ENCODE measurements around the gene SH2D3C. TPM values are rescaled to one million over a fixed set of nuclear protein-coding genes. Genes with fewer than 3 reads are reported as not detected.
A peak's percentile ranks its signal among the peaks of the same experiment; 100 is the strongest.

Gene SH2D3C
- total RNA-seq, 1 donor from 2014 or later: 59.4 TPM

DNA sequence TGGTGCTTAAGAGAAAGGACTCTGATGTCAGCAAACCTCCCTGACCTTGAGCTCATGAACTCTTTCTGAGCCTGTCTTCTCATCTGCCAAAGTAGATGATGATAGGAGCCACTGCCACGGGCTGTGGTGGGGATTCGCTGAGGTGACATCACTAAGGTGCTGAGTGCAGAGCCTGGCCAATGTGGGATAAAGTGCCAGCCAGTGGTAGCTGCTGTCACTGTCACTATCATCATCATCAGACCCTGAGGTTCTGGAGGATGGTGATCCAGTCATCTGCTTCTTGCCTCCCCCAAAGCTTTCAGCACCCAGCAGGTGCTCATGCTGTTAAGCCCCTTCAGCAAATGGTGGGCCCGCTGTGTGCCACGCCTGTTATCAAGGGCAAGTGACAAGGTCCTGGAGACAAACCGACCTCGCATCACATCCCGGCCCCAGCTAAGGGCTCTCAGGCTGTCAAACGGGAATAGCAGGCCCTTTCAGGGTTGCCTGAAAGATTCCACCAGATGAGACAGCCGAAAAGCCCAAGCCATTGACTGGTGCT is 30.6 kb upstream of the SH2D3C start:
- no peak for TF ChIP-seq CTCF (IDR thresholded peaks at IDR 0.05)
- Histone ChIP-seq H3K4me3 (peak overlapping the region; percentile 19), H3K27ac (no peak overlapping the region), H3K27me3 (ENCODE audit: low read depth) (no peaks in the 10 kb centered on the region), H3K36me3 (peaks cover 90% of the 10 kb centered on the region), H3K4me1 (peaks cover 29% of the 10 kb centered on the region), H3K9me3 (no peaks in the 10 kb centered on the region)
- DNase-seq (no peak), ATAC-seq (no peak)
- intact Hi-C loops (cut with DNase I): no loop called here

DNA sequence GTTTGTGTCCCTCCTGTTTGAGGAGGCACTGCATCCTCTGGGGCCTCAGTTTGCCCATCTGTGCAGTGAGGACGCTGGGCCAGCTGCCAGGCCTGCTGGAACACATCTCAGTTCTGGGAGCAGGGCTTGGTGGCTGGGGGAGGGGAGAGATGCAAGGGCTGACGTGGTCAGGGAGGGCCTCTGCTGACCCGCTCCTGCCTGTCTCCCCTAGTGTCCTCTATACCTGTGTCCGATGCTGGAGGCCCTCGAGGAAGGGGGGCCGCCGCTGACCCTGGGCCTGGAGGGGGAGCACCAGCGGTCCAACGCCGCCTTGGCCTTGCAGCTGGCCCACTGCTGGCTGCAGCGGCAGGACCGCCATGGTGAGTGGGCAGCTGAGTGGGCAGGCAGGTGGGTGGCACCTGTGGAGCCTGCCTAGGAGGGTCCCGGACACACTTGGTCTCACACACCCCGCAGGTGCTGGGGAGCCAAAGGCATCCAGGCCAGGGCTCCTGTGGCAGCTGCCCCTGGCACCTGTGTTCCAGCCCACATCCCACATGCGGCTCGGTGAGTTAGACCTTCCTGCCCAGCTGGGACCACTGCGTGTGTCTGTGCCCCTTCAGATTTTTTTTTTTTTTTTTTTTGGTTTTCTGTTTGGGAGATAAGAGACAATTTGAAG is 30.0 kb upstream of the SH2D3C start:
- Histone ChIP-seq H3K9me3 (no peaks in the 10 kb centered on the region), H3K36me3 (peaks cover 84% of the 10 kb centered on the region), H3K4me1 (peaks cover 35% of the 10 kb centered on the region), H3K27me3 (ENCODE audit: low read depth) (no peaks in the 10 kb centered on the region), H3K27ac (no peak overlapping the region), H3K4me3 (no peak overlapping the region)
- DNase-seq: no peak
- intact Hi-C loops (cut with DNase I): no loop called here
- TF ChIP-seq CTCF (IDR thresholded peaks at IDR 0.05): no peak
- no peak for ATAC-seq

DNA sequence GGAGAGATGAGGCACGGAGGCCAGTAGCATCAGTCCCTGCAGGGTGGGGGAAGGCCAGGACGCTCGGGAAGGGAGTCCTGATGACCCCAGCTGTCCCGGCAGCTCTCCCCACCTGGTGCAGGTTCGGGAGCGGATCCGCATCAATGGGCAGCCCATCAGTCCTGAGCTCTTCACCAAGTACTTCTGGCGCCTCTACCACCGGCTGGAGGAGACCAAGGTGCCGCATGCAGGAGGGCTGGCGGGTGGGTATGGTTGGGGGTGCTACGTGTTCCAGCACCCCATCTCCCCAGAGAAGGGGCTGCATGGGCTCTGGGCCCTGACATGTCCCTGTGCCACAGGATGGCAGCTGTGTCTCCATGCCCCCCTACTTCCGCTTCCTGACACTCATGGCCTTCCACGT is 28.4 kb upstream of the SH2D3C start:
- intact Hi-C loops (cut with DNase I): no loop called here
- peaks cover 68% of the 10 kb centered on the region for H3K36me3 ChIP-seq
- DNase-seq: no peak
- peaks cover 43% of the 10 kb centered on the region for H3K4me1 ChIP-seq
- no peak overlapping the region for H3K4me3 ChIP-seq
- TF ChIP-seq CTCF (IDR thresholded peaks at IDR 0.05): no peak
- no peak overlapping the region for H3K27ac ChIP-seq
- H3K27me3 ChIP-seq (ENCODE audit: low read depth): no peaks in the 10 kb centered on the region
- no peaks in the 10 kb centered on the region for H3K9me3 ChIP-seq
- ATAC-seq: no peak

GRCh38 chr9:127805620-127806019 is 27.2 kb upstream of the SH2D3C start:
- Histone ChIP-seq H3K4me1 (peaks cover 53% of the 10 kb centered on the region), H3K4me3 (no peak overlapping the region), H3K9me3 (no peaks in the 10 kb centered on the region), H3K36me3 (peaks cover 56% of the 10 kb centered on the region), H3K27ac (no peak overlapping the region), H3K27me3 (ENCODE audit: low read depth) (no peaks in the 10 kb centered on the region)
- TF ChIP-seq CTCF (IDR thresholded peaks at IDR 0.05): peak; percentile 35
- intact Hi-C loops (cut with DNase I): no loop called here
- ATAC-seq: no peak
- DNase-seq: peak; percentile 52

DNA sequence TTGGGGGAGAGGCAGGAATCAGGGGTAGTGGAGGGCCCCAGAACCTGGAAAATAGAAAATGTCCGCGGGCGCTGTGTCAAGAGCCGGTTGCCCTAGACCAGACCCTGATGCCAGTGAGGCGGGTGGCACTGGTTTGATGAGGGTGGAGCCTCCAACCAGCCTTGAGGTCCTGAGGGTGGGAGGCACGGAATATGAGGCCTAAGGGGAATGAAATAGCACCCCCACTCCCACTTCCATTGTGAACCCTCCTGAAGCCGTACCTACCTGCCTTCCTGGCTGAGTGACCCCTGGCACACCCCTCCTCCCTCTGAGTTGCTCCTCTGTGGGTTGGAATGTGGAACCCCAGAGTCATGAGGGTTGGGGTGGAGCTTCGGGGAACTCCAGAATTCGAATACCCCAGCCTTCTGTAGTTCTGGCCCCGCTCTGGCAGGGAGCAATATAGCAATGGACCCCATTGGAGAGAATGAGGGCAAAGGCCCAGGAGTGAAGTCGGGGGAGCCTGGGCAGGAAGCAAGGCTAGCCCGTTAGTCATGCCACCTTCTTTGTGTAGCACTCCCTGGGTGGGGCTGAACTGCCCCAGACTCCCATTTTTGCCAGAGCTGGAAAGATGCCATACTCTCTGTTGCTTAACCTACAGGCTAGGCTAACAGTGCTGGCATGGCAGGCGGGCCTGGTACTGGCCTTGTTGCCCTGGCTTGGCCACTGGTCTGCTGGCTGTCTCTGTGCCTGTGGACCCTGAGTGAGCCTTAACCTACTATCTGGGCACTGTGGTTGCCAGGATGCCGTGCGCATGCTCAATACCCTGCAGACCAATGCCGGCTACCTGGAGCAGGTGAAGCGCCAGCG is 25.3 kb upstream of the SH2D3C start:
- H3K36me3 ChIP-seq: peaks cover 41% of the 10 kb centered on the region
- peak overlapping the region; percentile 78 for H3K4me3 ChIP-seq
- TF ChIP-seq CTCF (IDR thresholded peaks at IDR 0.05): no peak
- intact Hi-C loops (cut with DNase I): no loop called here
- H3K4me1 ChIP-seq: peaks cover 41% of the 10 kb centered on the region
- peak; percentile 66 for DNase-seq
- peak overlapping the region; percentile 94 for H3K27ac ChIP-seq
- no peaks in the 10 kb centered on the region for H3K27me3 ChIP-seq (ENCODE audit: low read depth)
- no peaks in the 10 kb centered on the region for H3K9me3 ChIP-seq
- ATAC-seq: peak; percentile 27 to 38

All from lower lobe of right lung (tissue), 2 donors.